ENCODE measurements around the gene ELF5. TPM values are rescaled to one million over a fixed set of nuclear protein-coding genes. Genes with fewer than 3 reads are reported as not detected.

Gene ELF5
- total and polyA plus RNA-seq, 2 of the 13 experiments (the other 11 are each of a cell fraction or from before 2014, with no cell fraction given), result 0.51 to 2.6 TPM

DNA sequence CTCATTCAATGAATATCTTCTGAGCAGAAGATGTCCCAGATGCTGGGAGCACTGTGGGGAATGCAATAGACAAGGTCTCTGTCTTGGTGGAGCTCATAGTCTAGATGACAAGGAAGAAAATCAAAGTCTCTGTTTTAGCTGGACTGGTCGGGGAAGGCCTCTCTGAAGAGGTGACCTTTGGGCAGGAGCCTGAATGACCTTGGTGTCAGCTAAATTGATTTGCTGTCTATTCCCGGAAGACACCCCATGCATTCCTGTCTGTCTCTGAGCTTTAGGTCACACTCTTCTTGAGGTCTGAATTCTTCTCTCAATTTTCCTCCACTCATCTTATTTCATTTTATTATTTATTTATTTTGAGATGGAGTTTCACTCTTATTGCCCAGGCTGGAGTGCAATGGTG, 14.5 kb upstream of the ELF5 start (continued):
- TF ChIP-seq KLF16 (CRISPR knock-in tag; IDR thresholded peaks at IDR 0.05) (peak in 1 of 2 experiments; percentile 51; a peak in 1 of 4 replicates), PTBP1 (IDR thresholded peaks at IDR 0.05; ENCODE audit: low read depth, low read length, poor library complexity, severe bottlenecking) (no peak), NCOA2 (CRISPR knock-in tag; IDR thresholded peaks at IDR 0.05) (peak; percentile 76), THAP11 (CRISPR knock-in tag; IDR thresholded peaks at IDR 0.05) (0 out of 2 replicates have a peak, but pooled peaks have one; percentile 33), ZNF788 (CRISPR knock-in tag; IDR thresholded peaks at IDR 0.05; ENCODE audit: borderline replicate concordance) (no peak), MXD4 (CRISPR knock-in tag; IDR thresholded peaks at IDR 0.05) (no peak), GFI1 (CRISPR knock-in tag; IDR thresholded peaks at IDR 0.05; ENCODE audit: borderline replicate concordance) (peak; percentile 96), ZNF652 (CRISPR knock-in tag; IDR thresholded peaks at IDR 0.05; ENCODE audit: borderline replicate concordance, low read depth) (no peak), PHF21A (CRISPR knock-in tag; IDR thresholded peaks at IDR 0.05) (0 out of 2 replicates have a peak, but pooled peaks have one; percentile 39), SOX13 (IDR thresholded peaks at IDR 0.05) (no peak), SOX13 (CRISPR knock-in tag; conservative IDR thresholded peaks at IDR 0.05 in 1 of 2, IDR thresholded peaks at IDR 0.05 in 1 of 2) (peak in 1 of 2 experiments; percentile 45; a peak in 1 of 4 replicates), RCOR2 (CRISPR knock-in tag; IDR thresholded peaks at IDR 0.05) (0 out of 2 replicates have a peak, but pooled peaks have one; percentile 26), ZNF12 (CRISPR knock-in tag; IDR thresholded peaks at IDR 0.05) (no peak), RARA (CRISPR knock-in tag; IDR thresholded peaks at IDR 0.05) (peak; percentile 75)
- TF ChIP-seq, protein P1, sequence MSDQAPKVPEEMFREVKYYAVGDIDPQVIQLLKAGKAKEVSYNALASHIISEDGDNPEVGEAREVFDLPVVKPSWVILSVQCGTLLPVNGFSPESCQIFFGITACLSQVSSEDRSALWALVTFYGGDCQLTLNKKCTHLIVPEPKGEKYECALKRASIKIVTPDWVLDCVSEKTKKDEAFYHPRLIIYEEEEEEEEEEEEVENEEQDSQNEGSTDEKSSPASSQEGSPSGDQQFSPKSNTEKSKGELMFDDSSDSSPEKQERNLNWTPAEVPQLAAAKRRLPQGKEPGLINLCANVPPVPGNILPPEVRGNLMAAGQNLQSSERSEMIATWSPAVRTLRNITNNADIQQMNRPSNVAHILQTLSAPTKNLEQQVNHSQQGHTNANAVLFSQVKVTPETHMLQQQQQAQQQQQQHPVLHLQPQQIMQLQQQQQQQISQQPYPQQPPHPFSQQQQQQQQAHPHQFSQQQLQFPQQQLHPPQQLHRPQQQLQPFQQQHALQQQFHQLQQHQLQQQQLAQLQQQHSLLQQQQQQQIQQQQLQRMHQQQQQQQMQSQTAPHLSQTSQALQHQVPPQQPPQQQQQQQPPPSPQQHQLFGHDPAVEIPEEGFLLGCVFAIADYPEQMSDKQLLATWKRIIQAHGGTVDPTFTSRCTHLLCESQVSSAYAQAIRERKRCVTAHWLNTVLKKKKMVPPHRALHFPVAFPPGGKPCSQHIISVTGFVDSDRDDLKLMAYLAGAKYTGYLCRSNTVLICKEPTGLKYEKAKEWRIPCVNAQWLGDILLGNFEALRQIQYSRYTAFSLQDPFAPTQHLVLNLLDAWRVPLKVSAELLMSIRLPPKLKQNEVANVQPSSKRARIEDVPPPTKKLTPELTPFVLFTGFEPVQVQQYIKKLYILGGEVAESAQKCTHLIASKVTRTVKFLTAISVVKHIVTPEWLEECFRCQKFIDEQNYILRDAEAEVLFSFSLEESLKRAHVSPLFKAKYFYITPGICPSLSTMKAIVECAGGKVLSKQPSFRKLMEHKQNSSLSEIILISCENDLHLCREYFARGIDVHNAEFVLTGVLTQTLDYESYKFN (CRISPR knock-in tag; conservative IDR thresholded peaks at IDR 0.05), result peak; percentile 72
- TF ChIP-seq, protein P2, sequence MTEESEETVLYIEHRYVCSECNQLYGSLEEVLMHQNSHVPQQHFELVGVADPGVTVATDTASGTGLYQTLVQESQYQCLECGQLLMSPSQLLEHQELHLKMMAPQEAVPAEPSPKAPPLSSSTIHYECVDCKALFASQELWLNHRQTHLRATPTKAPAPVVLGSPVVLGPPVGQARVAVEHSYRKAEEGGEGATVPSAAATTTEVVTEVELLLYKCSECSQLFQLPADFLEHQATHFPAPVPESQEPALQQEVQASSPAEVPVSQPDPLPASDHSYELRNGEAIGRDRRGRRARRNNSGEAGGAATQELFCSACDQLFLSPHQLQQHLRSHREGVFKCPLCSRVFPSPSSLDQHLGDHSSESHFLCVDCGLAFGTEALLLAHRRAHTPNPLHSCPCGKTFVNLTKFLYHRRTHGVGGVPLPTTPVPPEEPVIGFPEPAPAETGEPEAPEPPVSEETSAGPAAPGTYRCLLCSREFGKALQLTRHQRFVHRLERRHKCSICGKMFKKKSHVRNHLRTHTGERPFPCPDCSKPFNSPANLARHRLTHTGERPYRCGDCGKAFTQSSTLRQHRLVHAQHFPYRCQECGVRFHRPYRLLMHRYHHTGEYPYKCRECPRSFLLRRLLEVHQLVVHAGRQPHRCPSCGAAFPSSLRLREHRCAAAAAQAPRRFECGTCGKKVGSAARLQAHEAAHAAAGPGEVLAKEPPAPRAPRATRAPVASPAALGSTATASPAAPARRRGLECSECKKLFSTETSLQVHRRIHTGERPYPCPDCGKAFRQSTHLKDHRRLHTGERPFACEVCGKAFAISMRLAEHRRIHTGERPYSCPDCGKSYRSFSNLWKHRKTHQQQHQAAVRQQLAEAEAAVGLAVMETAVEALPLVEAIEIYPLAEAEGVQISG (CRISPR knock-in tag; IDR thresholded peaks at IDR 0.05), result no peak
- TF ChIP-seq, protein P3, sequence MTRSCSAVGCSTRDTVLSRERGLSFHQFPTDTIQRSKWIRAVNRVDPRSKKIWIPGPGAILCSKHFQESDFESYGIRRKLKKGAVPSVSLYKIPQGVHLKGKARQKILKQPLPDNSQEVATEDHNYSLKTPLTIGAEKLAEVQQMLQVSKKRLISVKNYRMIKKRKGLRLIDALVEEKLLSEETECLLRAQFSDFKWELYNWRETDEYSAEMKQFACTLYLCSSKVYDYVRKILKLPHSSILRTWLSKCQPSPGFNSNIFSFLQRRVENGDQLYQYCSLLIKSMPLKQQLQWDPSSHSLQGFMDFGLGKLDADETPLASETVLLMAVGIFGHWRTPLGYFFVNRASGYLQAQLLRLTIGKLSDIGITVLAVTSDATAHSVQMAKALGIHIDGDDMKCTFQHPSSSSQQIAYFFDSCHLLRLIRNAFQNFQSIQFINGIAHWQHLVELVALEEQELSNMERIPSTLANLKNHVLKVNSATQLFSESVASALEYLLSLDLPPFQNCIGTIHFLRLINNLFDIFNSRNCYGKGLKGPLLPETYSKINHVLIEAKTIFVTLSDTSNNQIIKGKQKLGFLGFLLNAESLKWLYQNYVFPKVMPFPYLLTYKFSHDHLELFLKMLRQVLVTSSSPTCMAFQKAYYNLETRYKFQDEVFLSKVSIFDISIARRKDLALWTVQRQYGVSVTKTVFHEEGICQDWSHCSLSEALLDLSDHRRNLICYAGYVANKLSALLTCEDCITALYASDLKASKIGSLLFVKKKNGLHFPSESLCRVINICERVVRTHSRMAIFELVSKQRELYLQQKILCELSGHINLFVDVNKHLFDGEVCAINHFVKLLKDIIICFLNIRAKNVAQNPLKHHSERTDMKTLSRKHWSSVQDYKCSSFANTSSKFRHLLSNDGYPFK (CRISPR knock-in tag; IDR thresholded peaks at IDR 0.05; ENCODE audit: borderline replicate concordance), result no peak

Data from HepG2 (cell line).